Body of pancreas (tissue), 4 donors: Measurements from ENCODE around the gene ADARB1. TPM values are rescaled to one million over a fixed set of nuclear protein-coding genes. Genes with fewer than 3 reads are reported as not detected.

ENCODE experiments used
- ATAC-seq: fragments of 150-250 bp; one replicate; pipeline ENCODE4 v1.9.1; 2016
- DNase-seq, 4 donors: peaks; one replicate each; pipeline ENCODE4 v3.0.0-alpha.2; 2019
- H3K27ac ChIP-seq, 4 donors: fragments of 200-600 bp; sonication (generic); 1 replicate in 3 of 4; 2 replicates in 1 of 4; pipeline versions ENCODE4 v1.5.1 to v1.6.1; 2016 to 2019; ENCODE audit warnings: mild to moderate bottlenecking in 1 of 4, mixed read lengths in 1 of 4, moderate library complexity in 1 of 4
- H3K27me3 ChIP-seq, 2 donors: fragments of 200-600 bp; sonication (generic); one replicate each; pipeline ENCODE4 v1.6.0; 2016; ENCODE audit warnings: mild to moderate bottlenecking in 1 of 2
- H3K36me3 ChIP-seq, 2 donors: fragments of 200-600 bp; sonication (generic); replicated peaks in 1 of 2; 2 replicates each; pipeline ENCODE4 v1.5.1; 2016; ENCODE audit warnings: low read depth in 2 of 2; ENCODE audit not compliant: insufficient read depth in 1 of 2
- H3K4me1 ChIP-seq: fragments of 200-600 bp; sonication (generic); one replicate; pipeline ENCODE4 v1.6.0; 2016
- H3K4me3 ChIP-seq, 2 donors: fragments of 200-600 bp; sonication (generic); 1 replicate in 1 of 2; 2 replicates in 1 of 2; pipeline ENCODE4 v1.5.1; 2016 to 2019
- H3K9me3 ChIP-seq, 3 donors: fragments of 200-600 bp; sonication (generic); 1 replicate in 2 of 3; 2 replicates in 1 of 3; pipeline ENCODE4 v1.5.1; 2016
- POLR2A ChIP-seq, 3 donors: fragments of 450-650 bp; IDR thresholded peaks; one replicate each; pipeline ENCODE4 v1.6.1; 2016; ENCODE audit warnings: antibody characterized with exemption in 3 of 3, mild to moderate bottlenecking in 2 of 3
- WGBS, 2 donors: methylation state at CpG; one replicate each; pipeline ENCODE4 v1.1.5; 2017; 5-methylcytosine and 5-hydroxymethylcytosine counted together
- intact Hi-C: fragments of 100-400 bp; cut with DNase I; formaldehyde crosslinking; loops from one replicate; pipeline ENCODE4 v1.15.1; 2023
- total RNA-seq, 2 donors: library from RNA; depleted of rRNA; stranded (reverse); fragments of >200 nt; gene quantifications; one replicate each; pipeline ENCODE4 v1.1.0, GENCODE V29; 2016
- TF ChIP-seq, protein P1 (sequence below), 7 experiments: fragments of 450-650 bp in 4 of 7; fragments of 200-600 bp in 3 of 7; sonication (generic) in 3 of 7; IDR thresholded peaks; one replicate each; pipeline ENCODE4 v1.5.1; 2016 to 2019; ENCODE audit warnings: antibody characterized with exemption in 7 of 7

Gene ADARB1
- total RNA-seq, 2 donors from 2014 or later: 11.4 to 11.5 TPM

DNA sequence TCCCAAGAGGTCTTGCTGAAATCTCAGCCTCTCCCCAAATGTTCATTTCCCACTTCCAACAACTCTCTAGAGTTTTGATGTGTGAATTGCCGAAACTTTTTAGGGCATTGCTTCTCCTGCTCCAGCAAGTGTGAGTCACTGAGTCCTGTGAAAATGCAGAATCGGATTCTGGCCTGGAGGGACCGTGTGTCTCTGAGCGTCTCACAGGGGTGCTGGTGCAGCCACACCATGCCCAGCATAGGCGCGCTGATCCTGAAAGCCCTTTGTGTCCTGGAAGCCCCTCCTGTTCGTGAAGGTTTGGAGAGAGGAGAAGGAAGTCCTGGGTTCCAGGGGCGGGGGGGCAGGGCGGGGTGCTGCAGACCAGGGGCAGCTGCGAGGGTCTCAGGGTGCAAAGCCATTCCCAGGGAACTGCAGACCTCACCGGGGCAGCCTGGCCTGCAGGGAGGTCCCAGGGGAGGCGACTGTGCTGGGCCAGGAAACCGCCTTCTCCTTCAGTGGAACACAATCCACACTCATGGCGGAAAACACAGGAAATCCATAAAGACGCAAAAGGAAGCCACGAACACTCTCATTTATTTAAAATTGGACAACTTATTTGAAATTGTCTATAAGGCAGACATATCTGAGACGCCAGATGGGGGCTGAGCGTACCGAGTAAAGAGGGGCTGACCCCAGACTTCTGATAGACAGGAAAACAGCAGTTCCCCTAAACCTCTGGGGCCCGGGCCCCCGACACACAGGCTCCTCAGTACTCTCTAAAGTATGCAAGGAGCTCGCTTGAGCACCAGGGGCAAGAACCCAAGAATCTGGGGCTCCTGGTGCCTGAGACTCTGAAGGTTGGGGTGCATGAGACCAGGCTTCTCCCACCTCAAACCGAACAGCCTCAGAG, 43.5 kb upstream of the ADARB1 start:
- intact Hi-C loops: no loop called here
- no peaks in the 10 kb centered on the region for H3K9me3 ChIP-seq
- TF ChIP-seq, protein P1, sequence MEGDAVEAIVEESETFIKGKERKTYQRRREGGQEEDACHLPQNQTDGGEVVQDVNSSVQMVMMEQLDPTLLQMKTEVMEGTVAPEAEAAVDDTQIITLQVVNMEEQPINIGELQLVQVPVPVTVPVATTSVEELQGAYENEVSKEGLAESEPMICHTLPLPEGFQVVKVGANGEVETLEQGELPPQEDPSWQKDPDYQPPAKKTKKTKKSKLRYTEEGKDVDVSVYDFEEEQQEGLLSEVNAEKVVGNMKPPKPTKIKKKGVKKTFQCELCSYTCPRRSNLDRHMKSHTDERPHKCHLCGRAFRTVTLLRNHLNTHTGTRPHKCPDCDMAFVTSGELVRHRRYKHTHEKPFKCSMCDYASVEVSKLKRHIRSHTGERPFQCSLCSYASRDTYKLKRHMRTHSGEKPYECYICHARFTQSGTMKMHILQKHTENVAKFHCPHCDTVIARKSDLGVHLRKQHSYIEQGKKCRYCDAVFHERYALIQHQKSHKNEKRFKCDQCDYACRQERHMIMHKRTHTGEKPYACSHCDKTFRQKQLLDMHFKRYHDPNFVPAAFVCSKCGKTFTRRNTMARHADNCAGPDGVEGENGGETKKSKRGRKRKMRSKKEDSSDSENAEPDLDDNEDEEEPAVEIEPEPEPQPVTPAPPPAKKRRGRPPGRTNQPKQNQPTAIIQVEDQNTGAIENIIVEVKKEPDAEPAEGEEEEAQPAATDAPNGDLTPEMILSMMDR (IDR thresholded peaks at IDR 0.05): no peak
- TF ChIP-seq POLR2A (IDR thresholded peaks at IDR 0.05): no peak
- DNase-seq (no peak), ATAC-seq (no peak)
- WGBS, 2 donors: 53 to 60% methylated on average over 22 to 23 of the region's 23 CpGs
- H3K4me1 ChIP-seq: peaks cover 28% of the 10 kb centered on the region
- H3K27ac ChIP-seq: no peak overlapping the region
- no peak overlapping the region for H3K4me3 ChIP-seq
- H3K36me3 ChIP-seq: no peaks in the 10 kb centered on the region
- H3K27me3 ChIP-seq: no peaks in the 10 kb centered on the region

DNA sequence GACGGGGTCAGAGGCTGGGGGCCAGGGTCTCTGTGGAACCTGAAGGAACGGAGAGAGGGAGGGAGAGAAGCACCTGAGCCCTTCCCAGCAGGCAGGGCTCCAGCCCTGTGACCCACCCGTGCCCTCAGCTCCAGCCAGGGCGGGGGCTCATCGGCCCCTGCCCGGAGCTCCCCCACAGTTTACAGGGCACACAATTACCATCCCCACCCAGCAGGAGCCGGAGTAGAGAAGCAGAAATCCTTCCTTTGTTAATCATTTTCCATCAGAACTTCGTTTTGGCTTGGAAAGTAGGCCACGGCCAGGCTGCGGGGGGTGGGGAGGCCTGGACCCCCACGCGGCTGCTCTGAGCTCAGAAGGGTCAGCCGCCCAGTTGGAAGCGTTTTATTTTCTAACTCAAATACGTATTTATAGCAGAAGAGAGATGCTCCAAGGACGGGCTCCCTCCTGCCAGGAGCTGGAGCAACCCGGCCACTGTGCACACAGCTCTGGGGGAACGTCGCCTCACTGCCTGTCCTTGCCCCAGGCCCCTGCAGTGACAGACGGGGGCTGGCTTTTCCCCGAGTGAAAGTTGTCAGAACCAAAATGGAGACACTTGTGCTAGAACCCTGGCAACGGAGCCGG, 42.7 kb upstream of the ADARB1 start:
- DNase-seq: no peak
- Histone ChIP-seq H3K4me1 (peaks cover 28% of the 10 kb centered on the region), H3K36me3 (no peaks in the 10 kb centered on the region), H3K27me3 (no peaks in the 10 kb centered on the region), H3K27ac (no peak overlapping the region), H3K4me3 (no peak overlapping the region), H3K9me3 (no peaks in the 10 kb centered on the region)
- WGBS, 2 donors: 27 to 31% methylated on average over 11 to 23 of the region's 23 CpGs
- intact Hi-C loops: no loop called here
- no peak for TF ChIP-seq POLR2A (IDR thresholded peaks at IDR 0.05)
- TF ChIP-seq, protein P1 (IDR thresholded peaks at IDR 0.05): no peak
- ATAC-seq: no peak

DNA sequence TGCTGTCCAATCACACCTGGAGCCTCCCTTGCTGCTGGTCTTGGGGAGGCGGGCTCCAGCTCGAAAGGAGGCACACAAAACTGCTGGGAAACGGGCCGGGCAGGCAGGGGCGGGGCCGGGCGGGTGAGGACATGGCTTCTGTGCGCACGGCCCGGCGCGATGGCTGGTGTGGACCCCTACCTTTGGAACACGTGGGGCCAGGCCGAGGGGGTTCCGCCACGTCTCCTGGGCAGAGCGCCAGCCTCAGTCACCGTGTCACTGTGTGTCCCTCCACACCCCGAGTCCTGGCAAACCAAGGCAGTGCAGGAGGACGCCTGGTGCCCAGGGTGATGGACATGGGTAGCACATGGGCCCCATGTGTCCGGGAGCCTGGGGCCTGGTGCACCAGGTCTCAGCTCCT, 42.0 kb upstream of the ADARB1 start:
- WGBS, 2 donors: 46 to 56% methylated on average over 5 to 21 of the region's 21 CpGs
- ATAC-seq: no peak
- TF ChIP-seq, protein P1 (IDR thresholded peaks at IDR 0.05): no peak
- TF ChIP-seq POLR2A (IDR thresholded peaks at IDR 0.05): no peak
- no peaks in the 10 kb centered on the region for H3K36me3 ChIP-seq
- no peak for DNase-seq
- H3K27me3 ChIP-seq: no peaks in the 10 kb centered on the region
- intact Hi-C loops: no loop called here
- H3K4me1 ChIP-seq: peaks cover 28% of the 10 kb centered on the region
- no peak overlapping the region for H3K4me3 ChIP-seq
- no peaks in the 10 kb centered on the region for H3K9me3 ChIP-seq
- H3K27ac ChIP-seq: peak overlapping the region in 1 of 4 donors; percentile 44

DNA sequence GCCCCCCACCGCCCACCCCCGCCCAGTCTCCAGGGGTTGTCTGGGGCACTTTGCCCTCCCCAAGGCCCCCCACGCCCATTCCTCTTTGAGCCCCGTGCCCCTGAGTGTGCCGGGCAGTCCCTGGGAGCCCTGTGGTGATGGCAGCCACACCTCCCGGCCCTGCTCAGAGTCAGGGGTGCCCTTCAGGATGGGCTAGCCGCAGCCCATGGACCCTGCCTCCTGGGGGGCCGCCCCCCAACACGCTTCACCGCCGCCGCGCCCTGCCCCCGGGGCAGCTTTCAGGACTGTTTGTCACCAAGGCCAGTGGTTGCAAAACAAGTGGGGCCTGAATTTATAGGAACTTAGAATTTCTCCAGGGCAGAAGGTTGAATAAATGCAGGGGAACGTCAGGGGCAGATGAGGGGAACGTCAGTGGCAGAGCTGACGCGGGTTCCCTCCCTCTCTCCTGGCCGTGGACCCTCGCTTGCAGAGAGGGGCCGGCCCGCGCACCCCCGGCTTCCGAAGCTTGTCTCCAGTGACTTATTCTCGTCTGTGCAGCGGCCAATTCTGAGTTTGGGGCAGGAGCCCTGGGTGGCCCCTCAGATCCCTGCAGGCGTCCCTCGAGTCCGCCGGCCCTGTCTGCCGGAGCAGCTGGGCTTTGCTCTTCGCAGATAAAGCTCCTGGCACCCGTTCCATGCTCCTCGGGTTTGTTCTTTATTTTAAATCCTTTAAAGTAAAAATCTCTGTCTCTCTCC, 41.2 kb upstream of the ADARB1 start:
- no peaks in the 10 kb centered on the region for H3K27me3 ChIP-seq
- no peak overlapping the region for H3K4me3 ChIP-seq
- intact Hi-C loops: no loop called here
- 51% methylated on average over 23 to 31 of the region's 35 CpGs for WGBS, 2 donors
- peaks cover 28% of the 10 kb centered on the region for H3K4me1 ChIP-seq
- peak overlapping the region in 1 of 4 donors; percentile 44 for H3K27ac ChIP-seq
- H3K36me3 ChIP-seq: no peaks in the 10 kb centered on the region
- TF ChIP-seq, protein P1 (IDR thresholded peaks at IDR 0.05): no peak
- TF ChIP-seq POLR2A (IDR thresholded peaks at IDR 0.05): no peak
- ATAC-seq (peak; percentile 31), DNase-seq (no peak)
- no peaks in the 10 kb centered on the region for H3K9me3 ChIP-seq
